SK-N-SH (cell line): Measurements from ENCODE around the gene SMIM34. TPM values are rescaled to one million over a fixed set of nuclear protein-coding genes. Genes with fewer than 3 reads are reported as not detected.
"Not testable (repeated sequence)": the region's sequence is repeated elsewhere in the genome, so short reads cannot be mapped to it uniquely, and the experiment has no call there.

Experiments
- CTCF ChIA-PET: fragments of 300-600, 350-600 bp; formaldehyde crosslinking; extraction: SDS; loops from one replicate; lab custom pipeline; 2021; lab: Yijun Ruan, JAX
- POLR2A ChIA-PET: fragments of 350-600 bp; sonication (Branson Sonifier 250); formaldehyde crosslinking; extraction: SDS; loops from one replicate; lab custom pipeline; 2020; ENCODE audit warnings: antibody characterized with exemption, inconsistent platforms; lab: Yijun Ruan, JAX
- DNase-seq: peaks from one replicate; pipeline ENCODE4 v3.0.0; 2012
- H2AFZ ChIP-seq: fragments of 200-600 bp; sonication (generic); 2 replicates; pipeline ENCODE4 v1.8.1; 2016; ENCODE audit warnings: antibody characterized with exemption, mild to moderate bottlenecking, low read depth
- H3F3A ChIP-seq: fragments of 200-600 bp; sonication (generic); replicated peaks from 2 replicates; pipeline ENCODE3; 2016; ENCODE audit warnings: antibody characterized with exemption, mild to moderate bottlenecking; ENCODE audit not compliant: insufficient read depth
- H3K27ac ChIP-seq, 2 experiments: fragments of 200-500 bp in 1 of 2; fragments of 200-600 bp in 1 of 2; sonication (Bioruptor generic) in 1 of 2; sonication (generic), shearing (Covaris generic) in 1 of 2; 2 replicates each; pipeline versions ENCODE4 v1.5.1 to v1.6.1; 2014 to 2016; ENCODE audit warnings: low read depth in 2 of 2, inconsistent platforms in 1 of 2, low read length in 1 of 2, mild to moderate bottlenecking in 1 of 2, mixed read lengths in 1 of 2
- H3K27me3 ChIP-seq: fragments of 200-600 bp; sonication (generic), shearing (Covaris generic); 2 replicates; pipeline ENCODE4 v1.6.1; 2016; ENCODE audit warnings: mixed run types; ENCODE audit not compliant: insufficient read depth
- H3K36me3 ChIP-seq, 2 experiments: fragments of 200-500 bp in 1 of 2; fragments of 200-600 bp in 1 of 2; sonication (Bioruptor generic) in 1 of 2; sonication (generic) in 1 of 2; replicated peaks in 1 of 2; 2 replicates each; pipeline versions ENCODE3 to v1.5.1; 2014 to 2016; ENCODE audit warnings: low read length in 1 of 2, mild to moderate bottlenecking in 1 of 2; ENCODE audit not compliant: insufficient read depth in 2 of 2, control insufficient read depth in 1 of 2
- H3K4me1 ChIP-seq, 2 experiments: fragments of 200-500 bp in 1 of 2; fragments of 200-600 bp in 1 of 2; sonication (Bioruptor generic) in 1 of 2; sonication (generic), shearing (Covaris generic) in 1 of 2; 2 replicates each; pipeline versions ENCODE4 v1.5.1 to v1.6.1; 2014 to 2016; ENCODE audit warnings: low read depth in 1 of 2, low read length in 1 of 2, mixed run types in 1 of 2; ENCODE audit not compliant: insufficient read depth in 2 of 2, control insufficient read depth in 1 of 2
- H3K4me2 ChIP-seq: fragments of 200-600 bp; sonication (generic), shearing (Covaris generic); 2 replicates; pipeline ENCODE4 v1.6.1; 2017; ENCODE audit warnings: mixed run types
- H3K4me3 ChIP-seq, 2 experiments: fragments of 200-500 bp in 1 of 2; fragments of 200-600 bp in 1 of 2; sonication (Bioruptor generic) in 1 of 2; sonication (generic), shearing (Covaris generic) in 1 of 2; 2 replicates each; pipeline versions ENCODE4 v1.5.1 to v1.8.1; 2014 to 2016; ENCODE audit warnings: low read depth in 2 of 2, inconsistent platforms in 1 of 2, low read length in 1 of 2, mild to moderate bottlenecking in 1 of 2, mixed read lengths in 1 of 2, moderate library complexity in 1 of 2
- H3K79me2 ChIP-seq: fragments of 200-600 bp; sonication (generic); 2 replicates; pipeline ENCODE4 v1.8.1; 2017; ENCODE audit warnings: mild to moderate bottlenecking; ENCODE audit not compliant: insufficient read depth
- H3K9ac ChIP-seq: fragments of 200-600 bp; sonication (generic); 2 replicates; pipeline ENCODE4 v1.6.1; 2017; ENCODE audit warnings: mixed run types
- H3K9me2 ChIP-seq: fragments of 200-600 bp; sonication (generic); 2 replicates; pipeline ENCODE4 v1.6.1; 2017; ENCODE audit warnings: mixed run types
- H3K9me3 ChIP-seq: fragments of 200-600 bp; sonication (generic); 2 replicates; pipeline ENCODE4 v1.6.1; 2017; ENCODE audit warnings: mixed run types, mild to moderate bottlenecking, moderate library complexity
- H4K20me1 ChIP-seq: fragments of 200-600 bp; sonication (generic); 2 replicates; pipeline ENCODE4 v1.6.1; 2017; ENCODE audit warnings: mild to moderate bottlenecking, mixed run types; ENCODE audit not compliant: insufficient read depth
- WGBS: methylation state at CpG from one replicate; pipeline ENCODE4 v1.1.6; 2017; ENCODE audit warnings: low lambda C conversion rate; 5-methylcytosine and 5-hydroxymethylcytosine counted together
- polyA plus RNA-seq, 3 experiments: library from polyadenylated mRNA; depleted of rRNA; stranded (reverse); fragments of >200 nt; gene quantifications; 2 replicates each; pipeline ENCODE4 v1.2.3, GENCODE V29; 2012

The SMIM34 gene
- polyA plus RNA-seq, 1 of the 3 experiments (the other 2 are of a cell fraction) = not detected

GRCh38 chr21:34407294-34407693 lies 16.5 kb downstream of the SMIM34 start:
- H3K9ac ChIP-seq, H2AFZ ChIP-seq, H3K9me3 ChIP-seq, H3F3A ChIP-seq, H3K79me2 ChIP-seq, H3K4me1 ChIP-seq, H3K27me3 ChIP-seq, CTCF ChIA-PET, H4K20me1 ChIP-seq, H3K4me2 ChIP-seq, H3K36me3 ChIP-seq, DNase-seq, H3K27ac ChIP-seq, POLR2A ChIA-PET, H3K4me3 ChIP-seq, H3K9me2 ChIP-seq: not testable (repeated sequence)
- no CpG with 5 or more reads among the region's 9 CpGs for WGBS

GRCh38 chr21:34406676-34407075 lies 17.1 kb downstream of the SMIM34 start:
- POLR2A ChIA-PET, H3K36me3 ChIP-seq, H3K4me3 ChIP-seq, H3K4me1 ChIP-seq, DNase-seq, H2AFZ ChIP-seq, H3K9me2 ChIP-seq, H3K9me3 ChIP-seq, H3K27ac ChIP-seq, H3K4me2 ChIP-seq, H3F3A ChIP-seq, H4K20me1 ChIP-seq, H3K9ac ChIP-seq, H3K27me3 ChIP-seq, H3K79me2 ChIP-seq, CTCF ChIA-PET: not testable (repeated sequence)
- no CpG with 5 or more reads among the region's 2 CpGs for WGBS

- H3K79me2 ChIP-seq, H3K9me2 ChIP-seq, POLR2A ChIA-PET, H3K27ac ChIP-seq, H4K20me1 ChIP-seq, H3F3A ChIP-seq, H3K27me3 ChIP-seq, H3K4me1 ChIP-seq, H3K36me3 ChIP-seq, DNase-seq, CTCF ChIA-PET, H3K4me3 ChIP-seq, H3K9ac ChIP-seq, H3K4me2 ChIP-seq, H2AFZ ChIP-seq, H3K9me3 ChIP-seq: not testable (repeated sequence)
- WGBS = no CpG with 5 or more reads among the region's 6 CpGs
Measured at GRCh38 chr21:34406102-34406501, 17.6 kb downstream of the SMIM34 start.

DNA sequence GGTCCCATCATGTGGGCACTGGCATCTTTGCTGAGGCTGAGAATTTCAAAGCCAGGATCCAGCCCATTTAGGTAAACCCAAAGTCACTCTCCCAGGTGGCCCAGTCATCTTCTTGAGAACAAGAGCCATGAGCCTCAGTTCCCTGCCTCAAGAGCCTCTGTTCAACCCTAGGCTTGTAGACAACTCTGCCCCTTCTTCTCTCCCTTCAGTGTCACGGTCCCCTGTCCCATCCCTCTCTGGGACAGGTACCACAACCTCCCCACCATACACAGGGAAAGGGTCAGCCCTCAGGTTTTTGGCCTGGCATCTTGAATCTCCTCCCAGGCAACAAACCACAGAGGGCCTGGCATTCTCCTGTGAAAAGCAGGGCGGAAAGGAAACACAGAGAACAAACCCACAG lies 18.1 kb downstream of the SMIM34 start:
- H3K9me2 ChIP-seq, H3K79me2 ChIP-seq, H3K36me3 ChIP-seq, H2AFZ ChIP-seq, CTCF ChIA-PET, H3K4me1 ChIP-seq, H3K4me2 ChIP-seq, POLR2A ChIA-PET, DNase-seq, H3K4me3 ChIP-seq, H3K27me3 ChIP-seq, H3F3A ChIP-seq, H3K9me3 ChIP-seq, H3K27ac ChIP-seq, H3K9ac ChIP-seq, H4K20me1 ChIP-seq: not testable (repeated sequence)
- no CpG with 5 or more reads among the region's 2 CpGs for WGBS

GRCh38 chr21:34404742-34405141 lies 19.0 kb downstream of the SMIM34 start:
- H2AFZ ChIP-seq, H3F3A ChIP-seq, H3K36me3 ChIP-seq, H3K9ac ChIP-seq, CTCF ChIA-PET, H3K27me3 ChIP-seq, DNase-seq, POLR2A ChIA-PET, H3K9me3 ChIP-seq, H3K27ac ChIP-seq, H3K79me2 ChIP-seq, H3K9me2 ChIP-seq, H3K4me2 ChIP-seq, H4K20me1 ChIP-seq, H3K4me3 ChIP-seq, H3K4me1 ChIP-seq: not testable (repeated sequence)
- WGBS = no CpG with 5 or more reads among the region's 5 CpGs

DNA sequence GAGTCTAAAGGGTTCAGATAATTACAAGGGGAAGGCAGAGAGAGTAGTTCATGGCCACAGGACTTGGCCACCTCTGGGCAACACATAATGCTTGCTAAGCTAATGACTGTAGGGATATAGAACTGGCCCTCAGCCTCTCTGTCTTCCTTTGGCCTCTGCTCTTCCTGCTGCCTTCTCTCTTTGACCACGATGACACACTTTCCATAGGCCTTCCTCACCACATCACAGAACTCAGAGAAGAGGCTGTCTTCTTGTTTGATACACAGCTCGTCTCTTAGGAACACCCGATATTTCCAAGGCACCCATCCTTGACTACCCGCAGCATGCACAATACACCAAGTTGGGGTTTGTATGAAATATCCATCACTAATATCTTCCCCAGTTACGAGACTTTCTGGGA lies 23.2 kb downstream of the SMIM34 start:
- POLR2A ChIA-PET, H3K27me3 ChIP-seq, H3K36me3 ChIP-seq, H3F3A ChIP-seq, H3K4me1 ChIP-seq, DNase-seq, H3K4me2 ChIP-seq, H2AFZ ChIP-seq, CTCF ChIA-PET, H4K20me1 ChIP-seq, H3K9me2 ChIP-seq, H3K4me3 ChIP-seq, H3K27ac ChIP-seq, H3K79me2 ChIP-seq, H3K9me3 ChIP-seq, H3K9ac ChIP-seq: not testable (repeated sequence)
- no CpG with 5 or more reads among the region's 5 CpGs for WGBS
